Glomerular endothelial cell (primary cell): ENCODE data around the gene IGLON5. TPM values are rescaled to one million over a fixed set of nuclear protein-coding genes. Genes with fewer than 3 reads are reported as not detected.

Experiments used
- DNase-seq: peaks from one replicate; pipeline ENCODE4 v3.0.0-alpha.2; 2011; ENCODE audit warnings: low read depth, low spot score; ENCODE audit errors: extremely low read depth
- total RNA-seq: library from RNA; depleted of rRNA; stranded (reverse); fragments of >200 nt; gene quantifications from 2 replicates; pipeline ENCODE4 v1.2.3, GENCODE V29; 2015

The IGLON5 gene
- not detected in 2 replicates for total RNA-seq

DNA sequence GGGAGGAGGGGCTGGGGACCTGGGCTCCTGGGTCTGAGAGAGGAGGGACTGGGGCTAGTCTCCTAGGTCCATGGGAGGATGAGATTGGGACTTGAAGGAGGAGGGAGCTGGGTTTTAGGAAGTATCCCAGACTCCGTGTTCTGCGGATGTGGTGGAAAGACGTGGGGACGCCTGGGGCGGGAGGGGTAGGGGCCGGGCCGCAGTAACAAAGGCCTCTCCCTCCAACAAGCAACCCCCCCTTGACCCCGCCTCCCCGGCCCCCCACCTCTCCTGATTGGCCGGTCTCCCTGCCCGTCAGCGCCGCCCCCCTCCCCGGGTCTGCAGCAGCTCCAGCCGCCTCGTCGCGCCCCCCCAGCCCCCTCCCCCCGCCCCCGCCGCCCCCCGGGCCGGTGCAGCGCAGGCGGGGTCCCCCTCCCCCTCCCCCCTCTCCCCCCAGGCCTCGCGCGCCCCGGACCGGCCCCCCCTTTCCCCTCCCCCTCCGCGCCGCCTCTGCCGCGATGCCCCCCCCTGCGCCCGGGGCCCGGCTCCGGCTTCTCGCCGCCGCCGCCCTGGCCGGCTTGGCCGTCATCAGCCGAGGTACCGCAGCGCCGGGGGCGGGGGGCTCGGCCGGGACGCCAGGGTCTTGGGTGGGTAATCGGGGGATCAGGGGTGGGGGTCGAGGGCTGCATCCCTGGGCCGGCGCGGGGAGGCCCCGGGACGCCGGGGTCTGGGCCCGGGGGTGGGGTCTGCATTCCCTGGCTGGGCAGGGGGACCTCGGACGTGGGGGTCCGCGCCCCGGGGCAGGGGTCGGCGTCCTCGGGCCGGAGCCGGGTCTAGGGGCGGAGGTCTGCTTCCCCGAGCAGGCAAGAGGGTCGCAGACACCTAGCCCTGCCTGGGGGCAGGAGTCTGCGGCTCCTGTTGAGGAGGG, at the start of gene IGLON5:
IGLON5 (plus strand) TSS at position 294 of the 907 bp plus-strand sequence; CDS start at position 498, 204 bp downstream.
- DNase-seq: no peak

DNA sequence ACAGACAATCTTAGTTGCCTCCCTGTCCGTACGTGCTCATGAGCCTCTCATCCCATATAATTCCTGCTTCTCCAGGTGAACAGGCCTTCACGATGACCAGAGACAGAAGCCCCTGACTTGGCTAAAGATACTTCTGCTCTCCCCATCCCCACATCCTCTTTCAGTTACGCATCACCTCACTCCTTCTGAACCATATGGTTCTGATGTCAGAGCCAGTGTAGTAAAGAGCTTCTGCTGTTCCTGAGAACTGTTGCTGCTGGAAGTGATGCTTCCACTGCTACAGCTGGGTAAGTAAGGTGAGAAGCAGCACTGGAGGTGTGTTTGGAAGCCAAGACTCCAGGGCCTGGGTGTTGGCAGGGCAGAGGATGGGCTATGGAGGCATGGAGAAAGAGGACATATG, 47.6 kb upstream of the IGLON5 start:
- DNase-seq: no peak

GRCh38 chr19:51271067-51271466, 40.4 kb upstream of the IGLON5 start:
- no peak for DNase-seq

DNA sequence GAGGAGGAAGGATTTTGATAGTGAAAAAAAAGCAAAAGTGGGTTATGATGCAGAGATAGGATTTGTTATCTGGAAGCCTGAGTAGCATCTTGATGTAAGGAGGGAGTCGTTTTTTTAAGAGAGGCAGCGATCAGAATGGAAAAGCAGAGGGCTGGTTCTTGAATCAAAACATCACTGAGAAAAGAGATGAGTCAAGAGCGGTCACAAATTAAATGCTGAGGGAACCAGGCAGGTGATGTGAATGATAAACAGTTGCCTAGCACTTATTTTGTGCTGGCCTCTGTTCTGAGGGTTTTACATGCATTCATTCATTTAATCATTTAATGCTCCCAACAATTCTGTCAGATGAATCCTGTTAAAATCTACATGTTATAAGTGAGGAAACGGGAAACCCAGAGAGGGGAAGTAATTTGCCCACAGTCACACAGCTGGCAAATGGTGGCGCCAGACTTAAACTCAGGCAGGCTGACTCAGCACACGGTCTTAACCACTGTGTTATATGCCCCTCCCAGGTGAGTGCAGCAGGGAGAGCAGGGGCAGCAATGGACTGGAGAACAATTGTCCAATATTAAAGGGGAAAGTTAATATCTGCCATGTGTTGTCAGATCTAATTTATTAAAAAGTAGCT, 39.1 kb upstream of the IGLON5 start:
- DNase-seq: no peak

DNA sequence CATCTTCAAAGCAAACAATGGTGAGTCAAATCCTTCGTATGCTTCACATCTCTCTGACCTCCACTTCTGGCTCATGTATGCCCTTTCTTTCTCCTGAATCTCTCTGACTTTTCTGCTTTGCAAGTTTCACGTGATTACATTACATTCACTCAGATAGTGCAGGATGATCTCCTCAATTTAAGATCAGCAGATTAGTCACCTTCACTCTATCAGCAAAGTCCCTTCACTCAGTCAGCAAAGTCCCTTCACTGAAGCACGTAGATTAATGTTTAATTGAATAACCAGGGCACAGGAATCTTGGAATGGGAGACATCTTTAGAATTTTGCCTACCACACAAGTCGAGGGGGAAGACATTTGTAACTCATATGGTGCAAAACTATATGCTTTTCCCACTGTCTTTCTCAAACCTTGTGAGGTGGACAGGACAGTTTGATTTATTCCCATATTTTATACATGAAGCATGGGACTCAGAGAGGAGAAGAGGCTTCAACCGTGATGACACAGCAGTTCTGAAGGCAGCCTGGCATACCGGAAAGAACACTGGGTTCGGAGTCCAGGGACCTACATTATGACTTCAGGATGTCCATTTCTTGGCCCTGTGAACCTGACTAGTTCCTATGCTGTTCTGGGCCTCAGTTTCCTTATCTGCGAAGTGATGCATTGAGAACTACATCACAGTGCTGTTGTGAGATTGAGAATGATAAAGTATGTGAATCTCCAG, 37.2 kb upstream of the IGLON5 start:
- DNase-seq: no peak

DNA sequence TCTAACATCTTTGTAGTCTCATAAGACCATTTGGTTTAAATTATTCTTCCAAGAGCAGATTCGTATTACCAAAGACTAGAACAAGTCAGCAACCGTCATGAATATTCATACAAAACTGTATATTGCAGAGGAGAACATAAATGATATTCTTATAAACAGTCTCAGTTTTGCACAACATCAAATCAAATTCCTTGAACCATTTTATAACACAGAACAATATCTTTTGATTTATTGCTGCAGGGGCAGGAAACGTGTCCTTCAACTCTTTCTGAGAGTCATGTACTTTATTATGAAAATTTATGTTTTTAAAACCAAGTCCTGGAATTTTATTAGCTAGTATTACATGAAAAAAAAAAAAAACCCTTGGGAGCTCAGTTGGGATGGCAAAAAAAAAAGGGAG, 34.3 kb upstream of the IGLON5 start:
- no peak for DNase-seq

DNA sequence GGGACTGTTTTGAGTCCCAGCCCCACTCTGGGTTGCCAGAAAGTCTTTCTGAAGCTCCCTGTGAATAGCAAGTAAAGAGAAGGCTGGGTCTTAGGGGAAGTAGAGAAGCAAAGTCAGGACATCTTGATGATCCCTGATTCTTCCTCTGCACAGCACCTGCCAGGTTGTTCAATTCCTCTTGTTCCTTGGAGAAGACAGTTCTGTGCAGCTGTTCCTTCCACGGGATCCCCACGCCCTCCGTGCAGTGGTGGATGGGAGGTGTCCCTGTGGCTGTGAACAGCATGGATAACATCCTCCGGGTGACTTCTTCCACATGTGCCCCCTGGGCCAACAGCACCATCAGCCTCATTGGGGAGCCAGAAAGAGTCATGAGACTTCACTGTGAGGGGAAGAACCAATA, 29.1 kb upstream of the IGLON5 start:
- DNase-seq: no peak

DNA sequence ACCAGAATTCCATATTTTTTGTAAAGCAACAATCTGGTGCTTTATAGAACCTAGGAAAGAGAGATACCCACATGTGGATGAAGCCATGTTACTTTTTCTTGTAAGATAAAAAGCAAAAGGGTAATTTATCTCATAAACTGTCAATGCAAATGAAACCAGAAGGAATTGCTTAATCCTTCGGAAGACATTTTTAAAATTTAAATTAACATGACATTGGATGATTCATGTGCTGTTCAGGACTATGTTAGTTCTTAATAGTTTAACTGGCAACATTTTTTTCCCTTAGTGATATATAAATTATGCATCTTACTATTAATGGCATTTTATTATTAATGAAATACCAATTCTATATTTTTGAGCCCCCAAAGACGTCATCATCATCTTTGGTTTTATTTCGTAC, 25.8 kb upstream of the IGLON5 start:
- no peak for DNase-seq

DNA sequence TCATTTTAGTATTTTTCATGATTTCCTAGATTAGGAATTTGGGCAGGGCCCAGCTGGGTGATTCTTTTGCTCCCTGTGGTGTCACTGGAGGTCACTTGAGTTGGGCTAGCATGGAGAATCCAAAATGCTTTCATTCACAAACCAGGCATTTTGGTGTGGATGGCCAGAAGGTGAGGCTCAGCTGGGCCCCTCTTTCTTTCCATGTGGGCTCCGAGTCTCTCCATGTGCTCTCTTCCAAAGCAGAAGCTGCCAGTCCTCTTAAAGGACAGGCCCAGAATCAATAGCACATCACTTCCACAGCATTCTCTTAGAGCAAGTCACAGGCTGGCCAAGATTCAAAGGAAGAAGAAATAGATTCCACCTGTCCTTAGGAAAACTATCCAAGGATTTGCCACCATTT, 21.8 kb upstream of the IGLON5 start:
- no peak for DNase-seq

- DNase-seq: no peak
Measured at GRCh38 chr19:51292971-51293370, 18.5 kb upstream of the IGLON5 start.

- no peak for DNase-seq
Measured at GRCh38 chr19:51293571-51294210, 17.8 kb upstream of the IGLON5 start.

GRCh38 chr19:51294211-51294976, 17.1 kb upstream of the IGLON5 start:
- no peak for DNase-seq

DNA sequence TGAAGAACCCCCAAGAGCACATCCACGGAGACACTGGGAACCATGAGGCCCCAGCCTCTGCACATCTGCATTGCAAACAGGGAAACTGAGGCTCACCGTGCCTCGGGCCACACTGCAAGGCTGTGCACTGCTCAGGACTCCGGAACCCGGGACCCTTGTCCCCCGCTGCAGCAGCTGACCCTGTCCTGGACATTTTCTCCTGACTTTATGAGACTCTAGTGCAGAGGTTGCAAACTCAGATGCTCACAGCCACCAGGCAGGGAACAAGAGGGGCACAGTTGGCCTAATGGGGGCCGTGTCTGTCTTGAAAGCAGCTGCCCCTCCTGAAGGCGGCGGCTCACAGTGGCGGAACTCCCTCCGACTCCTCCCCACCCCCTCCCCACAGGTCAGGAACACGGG, 16.5 kb upstream of the IGLON5 start:
- no peak for DNase-seq

DNA sequence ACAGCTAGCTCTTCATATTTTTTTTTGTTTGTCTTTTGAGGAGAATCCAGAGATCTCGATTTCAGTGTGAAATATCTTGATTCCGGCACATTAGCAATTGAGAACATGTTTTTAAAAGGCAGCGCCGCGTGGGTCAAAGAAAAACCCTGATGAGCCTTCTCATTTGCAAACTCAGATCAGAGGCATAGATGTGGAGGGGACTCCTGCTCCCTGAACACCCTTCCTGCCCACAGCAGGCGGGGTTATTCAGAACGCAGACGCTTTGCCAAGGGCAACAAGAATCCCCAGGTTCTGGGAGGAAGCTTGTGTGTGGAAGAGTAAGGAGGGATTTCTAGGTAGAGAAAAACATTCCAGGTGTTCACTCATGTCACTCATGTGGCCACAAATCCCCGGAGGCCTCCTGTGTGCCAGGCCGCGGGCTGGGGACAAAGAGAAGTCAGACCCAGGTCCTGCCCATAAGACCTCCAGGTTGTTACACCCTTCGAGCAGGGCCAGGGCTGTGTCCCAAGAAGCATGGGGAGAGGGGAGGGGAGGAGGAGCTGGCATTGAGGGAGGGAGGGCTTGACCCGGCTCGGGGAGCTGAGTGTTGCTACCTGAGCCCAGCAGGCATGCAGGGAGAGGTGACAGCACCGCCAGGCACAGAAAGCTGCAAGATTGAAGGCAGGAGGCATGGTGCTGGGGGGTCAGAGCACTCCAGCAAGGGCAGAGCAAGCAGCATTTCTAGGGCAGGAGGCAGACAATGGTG, 15.9 kb upstream of the IGLON5 start:
- DNase-seq: no peak

DNA sequence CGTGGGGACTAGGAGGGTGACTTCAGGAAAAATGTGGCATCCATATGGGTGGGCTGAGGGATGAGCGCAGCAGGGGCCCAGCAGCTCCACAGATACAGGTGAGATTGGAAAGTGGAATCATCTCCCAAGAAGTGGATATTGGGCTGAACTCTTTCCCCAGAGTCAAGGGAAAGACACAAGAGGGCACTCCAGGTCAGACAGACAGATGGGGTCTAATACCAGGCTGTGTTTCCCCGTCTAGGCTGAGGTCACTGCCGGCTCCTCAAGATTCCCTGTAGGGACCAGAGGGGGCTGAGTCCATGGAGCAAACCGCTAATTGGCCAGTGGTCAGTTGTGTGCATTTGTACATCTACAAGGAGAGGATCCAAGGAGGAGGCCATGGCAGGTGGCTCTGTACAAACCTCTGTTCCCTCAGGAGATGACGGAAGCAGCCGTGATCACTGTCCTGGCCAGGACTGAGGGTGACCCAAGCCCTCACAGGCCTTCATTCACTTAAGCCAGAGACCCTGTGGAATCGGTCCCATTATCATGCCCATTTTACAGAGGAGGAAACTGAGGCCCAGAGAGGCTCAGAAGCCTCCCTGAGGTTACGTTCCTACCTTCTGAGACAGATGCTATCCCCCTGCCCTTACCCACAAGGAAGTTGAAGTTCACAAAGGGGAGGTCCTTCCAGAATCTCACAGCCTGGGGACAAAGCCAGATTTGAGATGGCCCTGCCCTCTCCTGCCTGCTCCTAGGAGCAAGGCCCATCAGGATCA, 14.9 kb upstream of the IGLON5 start:
- no peak for DNase-seq

- DNase-seq: no peak
Measured at GRCh38 chr19:51297406-51297805, 14.0 kb upstream of the IGLON5 start.

GRCh38 chr19:51301266-51301665, 10.2 kb upstream of the IGLON5 start:
- DNase-seq: no peak

GRCh38 chr19:51305479-51305878, 6.0 kb upstream of the IGLON5 start:
- DNase-seq: no peak

DNA sequence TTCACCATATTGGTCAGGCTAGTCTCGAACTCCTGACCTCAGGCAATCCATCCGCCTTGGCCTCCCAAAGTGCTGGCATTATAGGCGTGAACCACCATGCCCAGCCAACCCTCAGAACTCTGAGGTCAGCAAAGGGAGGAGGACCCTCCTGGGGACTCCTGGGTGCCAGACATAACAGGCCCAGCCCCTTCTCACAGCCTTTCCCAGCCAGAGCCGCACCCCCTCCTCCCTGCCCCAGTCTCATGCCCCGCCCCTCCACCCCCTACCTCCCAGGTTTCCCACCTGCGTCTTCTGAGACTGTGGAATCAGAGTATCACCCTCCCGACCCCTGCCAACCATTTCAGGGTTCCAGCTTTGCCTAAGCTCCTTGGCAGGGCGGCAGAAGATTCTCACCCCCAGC, 5.2 kb downstream of the IGLON5 start:
- no peak for DNase-seq
